Hepatocyte (in vitro differentiated cells): ENCODE results near the gene SMOC1.

Experiments
- CTCF ChIP-seq: fragments of 200-600 bp; sonication (generic); IDR thresholded peaks from 2 replicates; pipeline ENCODE4 v1.5.1; 2016; ENCODE audit warnings: antibody characterized with exemption, mild to moderate bottlenecking; ENCODE audit not compliant: poor library complexity
- EZH2phosphoT487 ChIP-seq: fragments of 200-600 bp; sonication (generic); IDR thresholded peaks from one replicate; pipeline ENCODE4 v1.6.1; 2018; ENCODE audit warnings: antibody characterized with exemption, mild to moderate bottlenecking, low read depth, moderate library complexity; ENCODE audit not compliant: unreplicated experiment, severe bottlenecking

DNA sequence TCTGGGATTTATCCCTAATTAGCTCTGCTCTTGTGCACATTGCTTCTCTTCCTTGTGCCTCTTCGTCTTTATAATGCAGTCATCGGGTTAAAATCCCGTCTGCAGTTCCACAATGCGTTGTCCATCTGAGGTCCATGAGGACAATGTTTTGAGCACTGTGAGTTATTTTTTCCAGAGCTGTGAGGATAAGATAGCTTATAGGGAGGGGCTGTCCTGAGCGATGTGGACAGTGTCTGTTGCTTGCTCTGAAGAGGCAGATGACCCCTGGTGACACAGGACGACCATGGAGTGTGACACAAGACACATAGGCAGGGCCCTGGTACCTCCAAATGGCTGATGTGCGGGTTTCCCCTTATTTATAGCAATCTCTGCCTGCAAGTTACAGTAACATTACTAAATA, 132.5 kb downstream of the SMOC1 start:
- no peak for TF ChIP-seq EZH2phosphoT487
- no peak for TF ChIP-seq CTCF
